Nephron progenitor cell (in vitro differentiated cells): ENCODE data around the gene C3.
"Not testable (repeated sequence)": the region's sequence is repeated elsewhere in the genome, so short reads cannot be mapped to it uniquely, and the experiment has no call there.

ENCODE experiments used
- DNase-seq: peaks from one replicate; pipeline ENCODE4 v3.0.0; 2021
- H3K27ac Mint-ChIP-seq: 2 replicates; pipeline ENCODE4 v1.8.0; 2021; ENCODE audit warnings: mild to moderate bottlenecking, moderate library complexity, mixed read lengths
- H3K27me3 Mint-ChIP-seq: 2 replicates; pipeline ENCODE4 v1.8.0; 2021; ENCODE audit warnings: mild to moderate bottlenecking, low read depth, mixed read lengths; ENCODE audit not compliant: poor library complexity
- H3K36me3 Mint-ChIP-seq: 2 replicates; pipeline ENCODE4 v1.8.0; 2021; ENCODE audit warnings: low read depth, mixed read lengths
- H3K4me1 Mint-ChIP-seq: 2 replicates; pipeline ENCODE4 v1.8.0; 2021; ENCODE audit warnings: mixed read lengths
- H3K4me3 Mint-ChIP-seq: 2 replicates; pipeline ENCODE4 v1.8.0; 2021; ENCODE audit warnings: mild to moderate bottlenecking, moderate library complexity, mixed read lengths
- H3K9me3 Mint-ChIP-seq: 2 replicates; pipeline ENCODE4 v1.8.0; 2021; ENCODE audit warnings: mild to moderate bottlenecking, moderate library complexity, mixed read lengths
- TF ChIP-seq, protein P1 (sequence below): fragments of 200-600 bp; sonication (generic); IDR thresholded peaks from 2 replicates; pipeline ENCODE4 v1.5.0; 2021; ENCODE audit warnings: antibody characterized with exemption

Gene C3

GRCh38 chr19:6754136-6754535 is 33.7 kb upstream of the C3 start:
- peaks cover 18% of the 10 kb centered on the region for H3K36me3 Mint-ChIP-seq
- H3K9me3 Mint-ChIP-seq: no peaks in the 10 kb centered on the region
- H3K27me3 Mint-ChIP-seq: peaks cover 11% of the 10 kb centered on the region
- H3K4me1 Mint-ChIP-seq: peaks cover 9% of the 10 kb centered on the region
- DNase-seq: no peak
- TF ChIP-seq, protein P1, sequence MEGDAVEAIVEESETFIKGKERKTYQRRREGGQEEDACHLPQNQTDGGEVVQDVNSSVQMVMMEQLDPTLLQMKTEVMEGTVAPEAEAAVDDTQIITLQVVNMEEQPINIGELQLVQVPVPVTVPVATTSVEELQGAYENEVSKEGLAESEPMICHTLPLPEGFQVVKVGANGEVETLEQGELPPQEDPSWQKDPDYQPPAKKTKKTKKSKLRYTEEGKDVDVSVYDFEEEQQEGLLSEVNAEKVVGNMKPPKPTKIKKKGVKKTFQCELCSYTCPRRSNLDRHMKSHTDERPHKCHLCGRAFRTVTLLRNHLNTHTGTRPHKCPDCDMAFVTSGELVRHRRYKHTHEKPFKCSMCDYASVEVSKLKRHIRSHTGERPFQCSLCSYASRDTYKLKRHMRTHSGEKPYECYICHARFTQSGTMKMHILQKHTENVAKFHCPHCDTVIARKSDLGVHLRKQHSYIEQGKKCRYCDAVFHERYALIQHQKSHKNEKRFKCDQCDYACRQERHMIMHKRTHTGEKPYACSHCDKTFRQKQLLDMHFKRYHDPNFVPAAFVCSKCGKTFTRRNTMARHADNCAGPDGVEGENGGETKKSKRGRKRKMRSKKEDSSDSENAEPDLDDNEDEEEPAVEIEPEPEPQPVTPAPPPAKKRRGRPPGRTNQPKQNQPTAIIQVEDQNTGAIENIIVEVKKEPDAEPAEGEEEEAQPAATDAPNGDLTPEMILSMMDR: no peak
- no peak overlapping the region for H3K27ac Mint-ChIP-seq
- no peak overlapping the region for H3K4me3 Mint-ChIP-seq

- peak overlapping the region; percentile 73 for H3K4me3 Mint-ChIP-seq
- TF ChIP-seq, protein P1: peak; percentile 19
- H3K9me3 Mint-ChIP-seq: no peaks in the 10 kb centered on the region
- DNase-seq: peak; percentile 93
- no peak overlapping the region for H3K27ac Mint-ChIP-seq
- peaks cover 7% of the 10 kb centered on the region for H3K27me3 Mint-ChIP-seq
- peaks cover 25% of the 10 kb centered on the region for H3K36me3 Mint-ChIP-seq
- peaks cover 9% of the 10 kb centered on the region for H3K4me1 Mint-ChIP-seq
Observed at GRCh38 chr19:6753178-6754031, 33.0 kb upstream of the C3 start.

DNA sequence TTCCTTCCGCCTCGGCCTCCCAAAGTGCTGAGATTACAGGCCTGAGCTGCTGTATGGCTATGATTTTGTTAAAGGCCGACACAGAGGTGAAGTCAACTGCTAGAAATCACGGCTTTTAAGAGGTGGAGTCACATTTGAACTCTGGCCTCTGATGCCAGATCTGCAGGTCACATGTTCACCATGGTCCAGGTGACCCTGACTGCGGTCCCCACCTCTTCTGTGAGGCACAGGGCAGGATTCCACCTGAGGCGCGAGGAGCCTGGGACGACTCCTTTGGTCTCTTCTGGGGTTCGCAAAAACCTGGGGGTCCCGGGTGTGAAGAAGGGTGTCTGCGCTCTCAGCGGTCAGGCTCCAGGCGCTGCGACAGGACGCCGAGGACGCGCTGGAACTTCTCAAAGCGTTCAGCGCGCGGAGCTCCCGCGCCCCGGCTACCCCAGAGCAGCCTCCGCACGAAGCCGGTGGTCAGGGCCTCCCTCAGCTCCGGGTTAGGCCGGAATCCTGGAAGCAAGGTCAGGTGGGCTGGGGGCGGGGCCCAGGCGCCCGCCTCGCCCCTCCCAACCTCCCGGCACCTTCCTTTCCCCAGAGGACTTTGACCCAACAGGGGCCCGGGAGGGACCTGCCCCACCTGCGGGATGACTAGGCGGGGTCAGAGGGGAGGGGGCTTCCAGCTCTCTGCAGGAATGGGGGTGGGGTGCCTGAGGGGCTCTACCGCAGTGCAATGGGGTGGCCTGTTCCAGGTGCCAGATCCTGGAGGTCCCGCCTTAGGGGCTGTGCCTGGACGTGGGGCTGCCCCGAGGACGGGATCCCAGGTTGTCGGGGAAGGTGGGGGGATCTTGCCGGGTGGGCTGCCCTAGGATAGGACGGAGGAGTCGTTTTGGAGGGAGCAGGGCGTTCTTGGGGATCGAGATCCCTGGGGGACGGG is 32.1 kb upstream of the C3 start:
- DNase-seq: peak; percentile 66
- no peak overlapping the region for H3K27ac Mint-ChIP-seq
- H3K4me3 Mint-ChIP-seq: peak overlapping the region; percentile 73
- H3K27me3 Mint-ChIP-seq: peaks cover 7% of the 10 kb centered on the region
- no peaks in the 10 kb centered on the region for H3K9me3 Mint-ChIP-seq
- TF ChIP-seq, protein P1: no peak
- peaks cover 33% of the 10 kb centered on the region for H3K36me3 Mint-ChIP-seq
- H3K4me1 Mint-ChIP-seq: peaks cover 9% of the 10 kb centered on the region

- Mint-ChIP-seq H3K36me3 (peaks cover 46% of the 10 kb centered on the region), H3K9me3 (no peaks in the 10 kb centered on the region), H3K4me3 (no peak overlapping the region), H3K27ac (no peak overlapping the region), H3K4me1 (peaks cover 9% of the 10 kb centered on the region), H3K27me3 (peaks cover 5% of the 10 kb centered on the region)
- no peak for DNase-seq
- TF ChIP-seq, protein P1: no peak
Observed at GRCh38 chr19:6751189-6751588, 30.7 kb upstream of the C3 start.

DNA sequence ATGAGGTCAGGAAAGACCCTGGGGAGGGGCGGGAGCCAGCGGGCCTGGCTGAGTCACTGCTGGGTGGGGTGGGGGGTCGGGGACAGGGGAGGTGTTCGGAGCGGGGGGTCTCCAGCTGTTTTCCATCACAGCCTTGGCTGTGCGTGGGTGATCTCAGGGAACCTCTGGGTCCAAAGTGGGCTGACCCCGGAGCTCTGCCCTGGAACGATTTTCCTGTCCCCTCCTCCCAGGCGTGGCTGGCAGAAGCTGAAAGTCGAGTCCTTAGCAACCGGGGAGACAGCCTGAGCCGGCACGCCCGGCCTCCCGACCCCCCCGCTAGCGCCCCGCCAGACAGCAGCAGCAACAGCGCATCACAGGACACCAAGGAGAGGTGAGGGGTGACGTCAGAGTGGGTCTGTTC is 29.6 kb upstream of the C3 start:
- no peak overlapping the region for H3K27ac Mint-ChIP-seq
- peaks cover 5% of the 10 kb centered on the region for H3K27me3 Mint-ChIP-seq
- peaks cover 18% of the 10 kb centered on the region for H3K4me1 Mint-ChIP-seq
- no peaks in the 10 kb centered on the region for H3K9me3 Mint-ChIP-seq
- H3K36me3 Mint-ChIP-seq: peaks cover 56% of the 10 kb centered on the region
- no peak overlapping the region for H3K4me3 Mint-ChIP-seq
- no peak for DNase-seq
- TF ChIP-seq, protein P1: no peak

DNA sequence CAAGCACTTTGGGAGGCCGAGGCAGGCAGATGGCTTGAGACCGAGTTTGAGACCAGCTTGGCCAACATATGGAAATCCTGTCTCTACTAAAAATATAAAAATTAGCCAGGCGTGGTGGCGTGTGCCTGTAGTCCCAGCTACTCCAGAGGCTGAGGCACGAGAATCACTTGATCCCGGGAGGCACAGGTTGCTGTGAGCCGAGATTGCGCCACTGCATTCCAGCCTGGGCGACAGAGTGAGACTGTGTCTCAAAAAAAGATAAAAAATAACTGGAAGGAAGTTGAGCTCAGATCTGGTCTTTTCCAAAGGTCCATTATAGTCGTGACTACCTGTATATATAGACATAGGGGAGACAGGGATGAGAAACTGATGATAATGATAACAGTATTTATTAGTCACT is 28.1 kb upstream of the C3 start:
- H3K4me1 Mint-ChIP-seq: peaks cover 34% of the 10 kb centered on the region

More for the DNA sequence above, 28.1 kb upstream of the C3 start:
- H3K27me3 Mint-ChIP-seq, DNase-seq, H3K4me3 Mint-ChIP-seq, H3K9me3 Mint-ChIP-seq, H3K27ac Mint-ChIP-seq: not testable (repeated sequence)
- H3K36me3 Mint-ChIP-seq: peaks cover 66% of the 10 kb centered on the region
